Keratinocyte (primary cell): ENCODE data around the gene MDGA2.

Experiments used
- CTCF ChIP-seq, 3 experiments: IDR thresholded peaks in 1 of 3; conservative IDR thresholded peaks in 1 of 3; optimal IDR thresholded peaks in 1 of 3; 2 replicates in 2 of 3; 3 replicates in 1 of 3; pipeline versions ENCODE3 to v1.5.1; 2011; ENCODE audit warnings: low read length in 3 of 3, mild to moderate bottlenecking in 3 of 3, moderate library complexity in 2 of 3, control low read depth in 1 of 3, inconsistent platforms in 1 of 3; ENCODE audit not compliant: insufficient read depth in 2 of 3; ENCODE audit errors: extremely low read depth in 1 of 3
- EZH2 ChIP-seq: IDR thresholded peaks from one replicate; pipeline ENCODE4 v1.6.1; 2012; ENCODE audit warnings: inconsistent platforms, mild to moderate bottlenecking, low read length, moderate library complexity

DNA sequence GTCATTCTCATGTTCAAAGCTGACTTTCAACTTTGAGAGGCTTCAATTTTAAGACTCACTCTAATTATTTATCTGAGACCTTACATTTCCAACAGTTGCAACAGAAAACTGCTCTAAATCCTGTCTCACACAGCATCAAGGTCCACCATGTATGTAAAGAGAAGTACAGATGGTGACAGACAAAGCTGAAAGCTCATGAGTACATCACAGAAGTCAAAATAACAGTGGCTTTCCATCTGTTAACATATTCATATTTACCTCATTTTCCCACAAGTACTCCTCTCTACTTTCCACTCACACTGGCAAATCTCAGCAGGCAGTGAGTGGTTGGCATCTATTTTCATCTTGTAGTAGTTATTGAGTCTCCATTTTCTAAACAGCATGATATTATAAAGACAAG is 192.0 kb downstream of the MDGA2 start:
- TF ChIP-seq EZH2 = no peak
- no peak for TF ChIP-seq CTCF (optimal IDR thresholded peaks at IDR 0.05 in 1 of 3, IDR thresholded peaks at IDR 0.05 in 1 of 3, conservative IDR thresholded peaks at IDR 0.05 in 1 of 3; ENCODE audit: extremely low read depth in 1 of 3, insufficient read depth in 2 of 3, low read length in 3 of 3)
